ENCODE measurements around the gene FBXW2. TPM values are rescaled to one million over a fixed set of nuclear protein-coding genes. Genes with fewer than 3 reads are reported as not detected.

Gene FBXW2
- total RNA-seq, 2 experiments from 2014 or later: 30.0 to 69.0 TPM

- Histone ChIP-seq H3K79me2 (ENCODE audit: insufficient read depth, low read depth, low read length) (peaks cover 14% of the 10 kb centered on the region; the same call in 1 of the 2 replicates), H2AFZ (ENCODE audit: low read length) (no peak overlapping the region), H3K9me2 (ENCODE audit: insufficient read depth, low read length) (no peaks in the 10 kb centered on the region), H3K4me2 (ENCODE audit: low read length) (no peak overlapping the region), H3K27ac (ENCODE audit: low read depth, low read length, poor library complexity, severe bottlenecking) (no peak overlapping the region), H3K9me3 (ENCODE audit: low read length) (no peaks in the 10 kb centered on the region), H3K36me3 (ENCODE audit: insufficient read depth, low read length) (no peaks in the 10 kb centered on the region), H4K20me1 (ENCODE audit: insufficient read depth, low read length) (no peaks in the 10 kb centered on the region), H3K4me1 (ENCODE audit: insufficient read depth, low read length, poor library complexity, severe bottlenecking) (peaks cover 23% of the 10 kb centered on the region), H3K4me3 (ENCODE audit: low read depth, low read length, poor library complexity, severe bottlenecking) (no peak overlapping the region)
- no peak for DNase-seq (ENCODE audit: low spot score)
- ChIA-PET POLR2A (no interaction called here), CTCF (ENCODE audit: unreplicated experiment) (no interaction called here)
- intact Hi-C loops (cut with micrococcal nuclease; ENCODE audit: unreplicated experiment): no loop called here
- no TSS peak for BruUV-seq (replicated peaks)
- TF ChIP-seq EZH2phosphoT487 (IDR thresholded peaks at IDR 0.05; ENCODE audit: borderline replicate concordance, low read depth, low read length): no peak
- TF ChIP-seq CTCF (conservative IDR thresholded peaks at IDR 0.05; ENCODE audit: low read length): no peak
Observed at GRCh38 chr9:120707170-120707569, 86.0 kb downstream of the FBXW2 start.

Other genes starting within 250 kb of the FBXW2 start
- 81.6 and 95.1 TPM in 2 replicates for gene CDK5RAP2, start 213.2 kb downstream of the FBXW2 start, total RNA-seq (2014; rRNA removed; shearing (Covaris generic))
- 76.0 and 101 TPM in 2 replicates for gene CDK5RAP2, start 213.2 kb downstream of the FBXW2 start, total RNA-seq (2022)
- 4.8 and 5.1 TPM in 2 replicates for gene MEGF9, start 78.9 kb downstream of the FBXW2 start, total RNA-seq (2014; rRNA removed; shearing (Covaris generic))
- gene MEGF9, start 78.9 kb downstream of the FBXW2 start, total RNA-seq (2022): 10.2 and 10.6 TPM in 2 replicates
- gene PSMD5, start 49.5 kb upstream of the FBXW2 start, total RNA-seq (2014; rRNA removed; shearing (Covaris generic)): 10.0 and 12.0 TPM in 2 replicates
- 33.3 and 36.8 TPM in 2 replicates for gene PSMD5, start 49.5 kb upstream of the FBXW2 start, total RNA-seq (2022)
- 102 and 108 TPM in 2 replicates for gene PHF19, start 83.8 kb upstream of the FBXW2 start, total RNA-seq (2014; rRNA removed; shearing (Covaris generic))
- 211 and 214 TPM in 2 replicates for gene PHF19, start 83.8 kb upstream of the FBXW2 start, total RNA-seq (2022)
- 23.7 and 24.2 TPM in 2 replicates for gene TRAF1, start 133.4 kb upstream of the FBXW2 start, total RNA-seq (2014; rRNA removed; shearing (Covaris generic))
- 40.3 and 50.5 TPM in 2 replicates for gene TRAF1, start 133.4 kb upstream of the FBXW2 start, total RNA-seq (2022)